HUDEP-2 (cell line): Measurements from ENCODE around the gene ST8SIA1.
A peak's percentile ranks its signal among the peaks of the same experiment; 100 is the strongest.

Source experiments
- DNase-seq, 76 experiments: peaks; one replicate each; lab custom pipeline; 2025; ENCODE audit not compliant: unreplicated experiment in 76 of 76; lab: John Stamatoyannopoulos, UW

The ST8SIA1 gene

DNA sequence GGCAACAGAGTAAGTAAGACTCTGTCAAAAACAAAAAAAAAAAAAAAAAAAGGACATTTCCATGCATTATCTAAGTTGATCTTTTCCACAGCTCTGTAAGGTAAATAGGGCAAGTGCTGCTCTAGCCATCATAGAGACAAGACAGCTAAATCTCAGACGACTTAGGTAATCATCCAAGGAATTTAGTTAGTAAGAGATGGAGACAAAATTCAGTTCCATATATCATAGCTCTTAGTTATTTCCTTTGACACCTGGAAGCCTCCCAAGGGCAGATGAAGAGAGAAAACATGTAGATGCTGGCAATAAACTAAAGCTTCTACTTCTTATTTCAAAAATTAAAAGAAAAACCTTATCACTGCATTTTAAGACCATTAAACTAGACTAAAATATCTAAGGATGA, 48.7 kb downstream of the ST8SIA1 start:
- DNase-seq = no peak

DNA sequence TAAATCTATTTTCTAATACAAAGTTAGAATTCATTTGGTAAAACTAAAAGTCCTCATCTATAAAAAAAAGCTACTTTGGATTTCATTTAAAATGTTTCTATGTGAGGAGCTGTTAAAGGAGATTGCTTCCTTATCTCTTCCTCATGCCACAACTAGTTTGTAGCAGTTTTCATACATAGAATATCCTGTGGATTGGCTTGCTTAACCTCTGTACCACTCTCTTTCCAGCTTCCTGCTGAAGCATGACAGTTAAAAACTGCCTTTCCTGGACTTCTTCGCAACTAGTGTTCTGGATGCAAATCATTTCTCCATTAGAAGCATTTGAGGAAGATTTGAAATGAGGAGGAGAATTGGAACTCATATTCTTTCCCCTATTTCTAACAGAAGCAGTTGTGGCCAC, 49.6 kb downstream of the ST8SIA1 start:
- peak in 1 of 76 experiments; percentile 30 for DNase-seq

DNA sequence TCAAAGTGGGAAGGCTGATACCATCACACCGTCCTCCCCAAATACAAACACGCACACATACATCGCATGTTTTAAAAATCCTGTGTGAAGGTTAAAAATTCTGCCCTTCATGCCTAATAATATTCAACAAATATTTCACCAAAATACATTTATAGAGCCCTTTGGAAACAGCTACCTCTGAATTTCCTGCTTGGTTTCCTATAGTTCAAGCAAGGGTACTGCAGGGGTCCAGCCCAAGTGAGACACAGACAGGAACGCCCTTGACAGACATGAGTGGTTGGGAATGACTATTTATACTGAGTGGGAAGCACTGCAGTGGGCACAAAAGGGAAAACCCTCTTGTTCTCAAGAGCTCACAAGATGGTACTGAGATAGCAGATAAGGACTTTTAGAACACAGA, 51.0 kb downstream of the ST8SIA1 start:
- DNase-seq = peak in 9 of 76 experiments; percentile 3 to 48 (median 13)

DNA sequence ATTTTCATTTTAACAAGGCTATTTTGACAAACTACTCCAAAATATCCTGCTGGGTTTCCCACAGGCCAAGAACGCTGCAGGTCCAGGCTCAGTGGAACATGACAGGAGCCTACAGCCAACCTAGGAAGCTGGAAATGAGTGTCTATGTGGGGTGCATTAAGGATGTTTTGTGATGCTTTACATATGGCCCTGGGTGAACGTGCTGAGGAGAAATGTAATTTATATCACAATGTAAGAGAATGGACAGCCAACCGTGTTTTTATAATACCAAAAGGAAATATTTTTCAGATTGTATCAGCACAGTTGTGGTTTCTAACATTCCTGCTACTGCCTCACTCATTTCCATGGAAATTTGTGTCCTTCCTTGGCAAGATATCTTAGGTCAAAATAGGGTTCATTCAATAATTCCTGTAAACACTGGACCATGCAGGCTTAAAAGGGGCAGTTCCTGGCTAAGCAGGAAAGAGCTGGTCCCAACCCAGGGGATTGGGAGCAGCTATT, 51.5 kb downstream of the ST8SIA1 start:
- DNase-seq = no peak

DNA sequence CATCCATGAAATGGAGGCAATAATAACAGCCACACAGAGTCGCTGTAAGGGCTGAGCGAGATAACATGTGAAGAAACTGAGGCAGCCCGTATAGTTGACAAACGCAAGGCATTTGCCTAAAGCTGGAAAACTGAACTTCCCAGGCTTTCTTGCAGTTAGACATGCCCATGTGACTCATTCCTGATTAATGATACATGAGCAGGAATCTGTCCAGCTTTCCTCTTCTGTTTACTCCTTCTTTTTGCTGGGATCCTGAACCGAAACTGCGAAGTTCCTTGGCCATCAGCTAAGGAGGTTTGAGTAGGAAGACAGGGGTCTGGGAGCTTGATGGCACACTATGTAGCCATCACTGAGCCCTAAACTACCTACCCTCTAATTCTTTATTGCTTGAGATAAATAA, 52.2 kb downstream of the ST8SIA1 start:
- no peak for DNase-seq

DNA sequence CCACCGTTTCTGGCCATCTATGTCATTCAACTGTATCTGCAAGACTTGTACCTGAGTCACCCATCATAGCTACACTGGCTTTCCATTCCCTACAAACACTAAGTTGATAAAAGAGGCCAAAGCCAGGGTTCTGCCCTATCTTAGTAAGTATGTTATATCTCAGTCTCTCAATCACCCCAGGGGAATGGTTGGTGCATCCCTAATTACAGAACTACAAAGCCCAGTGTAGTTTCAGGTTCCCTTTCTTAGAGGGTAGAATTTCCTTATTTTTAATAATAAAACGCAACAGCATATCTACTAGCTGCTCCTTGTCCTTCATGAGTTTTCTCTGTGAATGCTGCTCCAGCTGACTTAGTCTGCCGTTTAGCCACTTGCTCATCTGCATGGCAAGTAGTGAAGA, 57.6 kb downstream of the ST8SIA1 start:
- DNase-seq = no peak

DNA sequence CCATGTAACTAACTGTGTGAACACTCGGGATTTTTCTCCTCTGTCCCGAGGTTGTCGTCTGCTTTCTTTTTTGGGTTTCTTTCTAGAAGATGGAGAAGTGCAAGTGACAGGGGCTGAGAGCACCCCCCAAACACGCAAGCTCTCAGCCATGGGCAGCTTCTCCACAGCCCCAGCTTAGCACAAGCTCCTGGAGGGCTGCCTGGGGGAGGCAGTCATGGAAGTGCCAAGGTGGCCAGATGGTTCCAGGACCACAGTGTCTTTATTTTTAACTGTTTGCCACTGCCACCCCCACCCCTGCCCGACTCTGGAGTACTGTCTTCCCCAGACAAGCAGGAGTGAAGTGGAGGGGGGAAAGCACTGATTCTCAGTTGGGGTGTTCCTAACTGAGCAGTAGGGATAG, 58.2 kb downstream of the ST8SIA1 start:
- no peak for DNase-seq

DNA sequence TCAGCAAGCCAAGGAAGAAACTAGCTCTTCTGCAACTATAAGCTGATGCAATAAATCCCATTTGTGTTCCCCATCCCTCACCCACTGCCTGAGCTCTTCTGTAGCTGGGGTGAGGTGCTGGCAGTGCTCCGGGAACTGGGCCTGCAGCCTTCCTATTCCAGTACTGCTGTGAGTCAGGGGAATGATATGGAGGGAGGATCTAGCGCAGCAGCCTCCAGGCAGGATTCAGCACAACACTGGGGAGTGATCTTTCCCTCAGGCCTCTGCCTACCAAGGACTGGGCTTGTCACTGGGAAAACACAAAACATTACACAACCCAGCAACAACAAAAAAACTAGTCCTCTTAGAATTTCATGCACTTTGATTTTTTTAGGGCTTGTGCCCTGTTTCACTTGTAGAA, 58.7 kb downstream of the ST8SIA1 start:
- DNase-seq = no peak

DNA sequence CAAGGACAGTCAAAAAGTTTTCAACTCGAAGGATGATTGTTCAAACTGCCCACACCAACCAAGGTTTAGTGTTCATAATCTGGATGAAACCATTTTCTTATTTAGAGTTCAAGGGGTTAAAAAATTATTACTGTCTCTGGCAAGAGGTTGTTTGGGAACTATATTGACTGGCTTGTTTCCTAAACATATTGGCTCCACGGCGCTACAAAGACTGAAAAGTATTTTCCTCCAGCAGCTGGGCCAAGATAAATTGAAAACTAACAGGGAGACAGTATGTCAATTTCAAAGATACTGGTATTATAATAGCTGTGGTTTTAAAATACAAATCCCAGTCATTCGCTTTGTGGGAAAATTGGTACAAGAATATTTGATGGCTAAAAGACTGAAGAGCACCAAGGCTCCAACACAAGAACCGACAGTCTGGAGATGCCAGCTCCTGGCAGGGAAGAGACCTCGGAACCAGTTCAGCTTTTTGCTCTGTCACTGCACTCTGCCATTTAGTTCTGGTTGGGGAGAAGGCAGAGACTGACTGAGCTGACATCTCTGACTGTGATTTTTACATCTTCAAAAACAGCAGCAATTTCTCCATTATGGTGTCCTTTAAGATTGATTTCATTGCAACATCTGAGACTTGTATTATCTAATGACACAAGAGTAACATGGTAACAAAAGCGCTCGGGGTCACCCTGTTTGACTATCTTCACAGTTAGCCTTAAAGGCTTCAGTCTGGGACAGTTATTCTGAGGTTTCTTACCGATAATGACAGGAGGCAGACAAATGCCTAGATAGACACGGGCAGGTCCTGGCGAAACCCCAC, 62.0 kb downstream of the ST8SIA1 start:
- DNase-seq = no peak

DNA sequence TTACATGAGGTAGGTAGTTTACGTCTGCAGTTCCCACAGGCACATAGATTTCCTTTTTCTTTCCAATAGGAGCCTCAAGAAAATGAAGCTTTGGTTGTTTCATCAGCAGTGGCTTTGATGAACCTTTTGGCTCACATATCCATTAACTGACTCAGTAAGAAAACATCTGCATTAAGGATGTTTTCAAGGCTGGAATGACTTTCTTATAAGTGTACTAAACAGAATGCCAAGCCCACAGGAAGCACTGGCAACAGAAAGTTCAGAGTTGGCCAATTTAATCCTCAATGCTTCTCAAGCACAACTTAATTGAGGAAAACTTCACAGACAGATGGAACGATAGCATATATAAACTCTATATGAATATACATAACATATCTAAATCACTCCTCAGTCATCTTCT, 63.5 kb downstream of the ST8SIA1 start:
- no peak for DNase-seq

DNA sequence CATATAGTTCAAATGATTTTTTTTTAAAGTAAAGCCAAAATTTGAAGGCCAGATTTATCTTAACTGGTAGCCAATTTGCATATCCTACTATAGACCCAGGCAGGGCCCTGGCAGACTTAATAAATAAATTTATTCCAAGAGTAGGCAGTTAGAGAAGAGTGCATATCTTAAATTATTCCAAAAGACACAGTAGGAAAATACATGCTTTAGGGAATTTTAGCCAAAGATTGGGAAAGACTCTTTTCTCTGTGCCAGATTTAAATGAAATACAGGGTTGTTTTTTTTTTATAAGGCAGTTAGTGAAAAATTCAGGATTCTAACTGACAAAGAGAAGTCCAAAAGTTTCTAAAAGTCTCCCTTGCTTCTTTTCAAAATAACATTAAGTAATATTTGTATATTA, 65.5 kb downstream of the ST8SIA1 start:
- no peak for DNase-seq

DNA sequence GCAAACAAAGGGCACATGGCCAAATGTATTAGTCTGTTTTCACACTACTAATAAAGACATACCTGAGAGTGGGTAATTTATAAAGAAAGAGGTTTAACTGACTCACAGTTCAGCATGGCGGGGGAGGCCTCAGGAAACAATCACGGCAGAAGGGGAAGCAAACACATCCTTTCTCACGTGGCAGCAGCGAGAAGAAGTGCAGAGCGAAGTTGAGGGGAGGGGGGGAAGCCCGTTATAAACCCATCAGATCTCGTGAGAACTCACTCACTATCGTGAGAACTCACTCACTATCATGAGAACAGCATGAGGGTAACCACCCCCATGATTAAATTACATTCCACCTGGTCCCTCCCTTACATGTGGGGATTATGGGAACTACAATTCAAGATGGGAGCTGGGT, 66.1 kb downstream of the ST8SIA1 start:
- no peak for DNase-seq

DNA sequence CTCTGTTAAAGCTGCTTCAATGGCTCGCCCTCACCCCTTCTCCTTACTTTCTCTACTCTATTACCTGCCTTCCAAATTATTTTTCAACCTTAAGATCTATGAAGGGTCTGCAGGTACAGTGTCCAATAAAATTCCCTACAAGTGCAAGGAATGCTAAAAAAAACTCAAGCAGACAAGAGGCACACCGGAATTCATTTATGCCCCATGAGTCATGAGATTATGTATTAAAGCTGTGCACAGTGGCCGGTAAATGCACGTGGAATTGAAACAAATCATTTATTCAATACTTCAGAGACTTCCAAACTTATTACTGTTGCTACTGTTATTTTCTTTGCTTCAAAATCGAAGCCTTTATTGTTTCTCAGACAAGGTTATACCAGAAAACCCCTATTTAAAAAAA, 68.4 kb downstream of the ST8SIA1 start:
- DNase-seq = no peak

DNA sequence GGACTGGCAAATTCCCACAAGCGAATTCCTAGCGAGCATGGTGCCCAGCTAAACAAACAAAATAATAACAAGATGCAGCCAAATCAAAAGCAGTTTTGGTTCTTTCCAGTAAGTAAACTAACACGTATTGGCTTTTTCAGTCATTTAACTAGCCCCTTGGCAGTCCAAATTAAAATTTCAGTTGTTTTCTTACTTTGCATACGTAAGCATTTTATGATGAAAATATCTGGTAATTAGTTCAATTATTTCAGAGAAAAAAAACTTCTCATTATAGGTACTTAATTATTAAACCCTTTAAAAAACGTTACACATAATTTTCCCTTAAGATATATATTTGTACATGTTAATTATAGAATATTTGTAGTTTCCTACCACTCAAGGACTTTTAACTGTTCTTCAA, 70.1 kb downstream of the ST8SIA1 start:
- DNase-seq = no peak

DNA sequence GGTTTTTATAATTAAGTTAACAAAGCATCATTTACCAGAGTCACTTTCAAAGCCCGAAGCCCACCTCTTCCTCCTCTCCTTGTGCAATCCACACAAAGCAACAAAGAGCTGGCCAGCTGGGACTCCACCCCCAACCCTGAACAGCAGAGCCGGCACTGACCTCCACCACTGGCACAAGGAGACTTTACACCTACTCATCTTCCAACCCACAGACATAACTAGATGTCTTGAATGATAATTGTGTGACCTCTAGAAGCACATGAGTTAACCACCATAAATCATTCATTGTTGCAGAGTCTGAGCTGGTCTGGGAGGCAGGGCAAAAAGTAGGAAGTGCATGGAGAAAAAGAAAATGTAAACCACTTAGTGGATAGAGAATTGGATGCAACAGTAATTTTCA, 72.2 kb downstream of the ST8SIA1 start:
- peak in 10 of 76 experiments; percentile 1 to 43 (median 16) for DNase-seq

DNA sequence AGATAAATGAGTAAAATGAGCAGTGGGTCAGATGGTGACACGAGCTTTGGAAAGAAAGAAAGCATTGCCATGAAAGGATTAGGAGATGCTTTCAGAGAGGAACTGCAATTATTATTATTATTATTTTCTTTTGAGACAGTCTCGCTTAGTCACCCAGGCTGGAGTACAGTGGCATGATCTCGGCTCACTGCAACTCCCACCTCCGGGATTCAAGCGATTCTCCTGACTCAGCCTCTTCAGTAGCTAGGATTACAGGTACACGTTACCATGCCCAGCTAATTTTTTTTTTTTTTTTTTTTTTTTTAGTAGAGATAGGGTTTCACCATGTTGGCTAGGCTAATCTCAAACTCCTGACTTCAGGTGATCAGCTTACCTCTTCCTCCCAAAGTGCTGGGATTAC, 77.4 kb downstream of the ST8SIA1 start:
- DNase-seq = no peak

DNA sequence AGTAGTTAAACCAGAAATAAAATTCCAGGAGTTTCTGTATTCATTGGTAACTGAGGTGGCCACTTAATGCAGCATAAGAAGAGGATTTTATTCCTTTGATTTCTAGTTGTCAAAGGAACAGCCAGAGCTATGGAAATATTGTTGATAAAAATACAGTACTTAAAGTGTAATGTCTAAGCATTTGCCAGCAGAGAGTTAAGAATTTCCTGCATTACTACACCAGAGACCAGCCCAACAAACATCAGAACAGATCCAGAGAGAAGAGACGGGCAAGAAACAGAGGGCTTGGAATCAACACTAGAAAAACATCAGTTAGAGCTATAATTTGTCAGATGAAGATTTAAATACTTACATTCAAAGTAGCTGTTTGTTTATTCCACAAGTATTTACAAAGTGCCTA, 77.9 kb downstream of the ST8SIA1 start:
- no peak for DNase-seq

DNA sequence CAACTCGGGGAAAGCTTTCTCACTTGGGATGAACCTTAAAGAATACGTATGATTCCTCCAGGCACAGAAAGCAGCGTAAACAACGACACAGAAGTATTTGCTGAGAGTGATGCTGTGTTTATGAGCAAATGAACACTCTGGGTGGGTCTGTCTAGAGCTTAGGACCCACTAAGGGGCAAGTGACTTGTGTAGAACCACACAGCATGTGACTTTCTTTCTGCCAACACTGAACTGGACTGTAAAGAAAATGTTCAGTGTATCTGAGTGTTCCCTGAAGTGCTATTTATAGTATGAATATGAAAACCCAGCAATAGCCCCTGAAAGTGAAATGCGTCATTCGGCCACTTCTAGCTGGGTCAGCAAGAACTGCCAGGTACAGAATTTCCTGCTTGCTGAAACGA, 78.5 kb downstream of the ST8SIA1 start:
- no peak for DNase-seq

DNA sequence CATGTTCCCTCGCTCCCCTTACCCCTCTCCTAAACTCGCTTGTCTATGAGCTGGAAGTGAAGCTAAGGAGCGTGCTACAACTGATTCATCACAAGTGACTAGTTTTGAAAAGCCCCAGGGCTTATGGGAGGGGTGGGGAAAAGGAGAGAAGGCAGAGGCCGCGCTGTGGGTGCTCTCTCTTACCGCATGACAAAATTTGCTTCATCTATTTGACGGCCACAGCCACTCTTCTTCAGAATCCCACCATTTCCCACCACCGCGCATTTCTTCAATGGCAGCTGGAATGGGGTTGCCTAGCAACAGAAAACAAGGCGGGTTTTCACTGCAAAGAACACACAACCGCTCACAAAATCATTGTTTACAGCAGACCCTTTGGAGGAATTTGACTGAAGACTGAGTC, 79.4 kb downstream of the ST8SIA1 start:
- no peak for DNase-seq

DNA sequence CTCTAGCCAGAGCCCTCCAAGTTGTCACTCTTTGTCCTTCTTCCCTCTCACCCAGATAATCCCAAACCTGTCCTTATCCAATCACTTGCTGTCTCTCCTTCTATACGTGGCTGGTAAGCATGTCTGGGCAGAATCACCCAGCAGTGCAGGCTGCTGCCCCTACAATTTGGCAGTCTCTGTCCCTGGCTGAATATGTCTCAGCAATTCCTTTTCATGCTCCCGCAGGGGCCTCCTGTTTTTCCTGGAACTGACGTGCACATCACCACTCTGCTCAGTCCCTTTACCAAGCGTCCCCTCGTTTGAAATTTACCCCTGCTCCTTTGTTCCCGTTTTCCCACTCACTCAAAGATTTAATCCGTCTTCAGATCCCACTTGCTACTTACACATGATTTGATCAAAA, 80.0 kb downstream of the ST8SIA1 start:
- DNase-seq = no peak

DNA sequence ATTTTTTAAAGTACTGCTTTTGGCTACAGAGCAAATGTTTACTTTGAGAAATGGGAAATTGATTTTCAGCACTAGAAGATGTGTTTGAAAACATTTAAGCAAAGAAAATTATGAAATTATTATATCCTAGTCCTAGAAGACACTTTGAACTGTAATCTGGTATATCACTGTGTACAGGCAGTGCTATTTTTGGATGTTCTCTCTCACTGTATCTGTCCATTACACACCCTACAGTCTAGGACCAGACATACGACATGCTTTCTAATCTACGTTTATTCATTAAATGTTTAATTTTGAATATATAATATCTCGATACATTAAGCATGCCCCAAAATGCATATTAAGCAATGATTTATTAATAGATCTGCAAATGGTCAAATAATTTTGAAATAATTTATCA, 82.5 kb downstream of the ST8SIA1 start:
- DNase-seq = no peak

DNA sequence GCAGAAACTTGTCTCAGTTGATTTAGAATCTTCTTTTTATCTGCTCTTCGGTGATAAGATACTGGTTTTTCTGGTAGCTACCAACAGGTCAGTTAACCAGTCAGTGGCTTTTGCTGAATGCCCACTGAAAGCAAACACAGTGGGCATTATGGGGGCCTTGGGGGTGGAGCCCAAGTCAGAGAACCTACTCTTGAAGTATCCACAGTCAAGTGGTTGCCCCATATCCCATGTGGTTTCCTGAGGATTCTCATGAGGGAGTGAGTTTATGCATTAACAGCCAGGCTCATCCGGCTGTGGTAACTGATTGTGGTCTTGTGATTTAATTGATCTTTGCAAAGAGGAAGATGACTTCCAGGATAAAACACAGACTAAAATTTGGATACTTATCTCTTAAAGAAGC, 83.7 kb downstream of the ST8SIA1 start:
- DNase-seq = no peak
